ENCODE results near the gene FAM53B.

GRCh38 chr10:124792998-124793352 lies 48.8 kb upstream of the FAM53B start:
- TF ChIP-seq POLR2A (IDR thresholded peaks at IDR 0.05; ENCODE audit: low read length) (no peak), GATA1 (IDR thresholded peaks at IDR 0.05; ENCODE audit: low read depth, low read length) (no peak)

Data from erythroblast (primary cell).